ENCODE measurements around the gene SEC14L3.

GRCh38 chr22:30519842-30520425 lies 48.1 kb upstream of the SEC14L3 start:
- TF ChIP-seq CTCF (IDR thresholded peaks at IDR 0.05; ENCODE audit: insufficient read depth, low read length) (no peak), REST (IDR thresholded peaks at IDR 0.05; ENCODE audit: insufficient replicate concordance, low read depth) (no peak), GABPA (IDR thresholded peaks at IDR 0.05; ENCODE audit: low read depth) (no peak), POLR2AphosphoS5 (IDR thresholded peaks at IDR 0.05; ENCODE audit: low read depth) (no peak)

All from HL-60 (cell line).